Activated naive CD8-positive, alpha-beta T cell treated with anti-CD3 and anti-CD28 coated beads, Interleukin-2, amount 10 ng/mL, durations not matched to agents 7 days and 5 days (primary cell): ENCODE results near the gene SRSF10. TPM values are rescaled to one million over a fixed set of nuclear protein-coding genes. Genes with fewer than 3 reads are reported as not detected.
"Not testable (repeated sequence)": the region's sequence is repeated elsewhere in the genome, so short reads cannot be mapped to it uniquely, and the experiment has no call there.

Experiments
- ATAC-seq: fragments of 150-1000 bp; cut with Tn5 transposase; one replicate; pipeline ENCODE4 v1.10.0; 2021; ENCODE audit warnings: low read depth, moderate library complexity
- POLR2A ChIA-PET: fragments of 350-600 bp; sonication (Branson Sonifier 250); formaldehyde crosslinking; loops from one replicate; lab custom pipeline; 2021; ENCODE audit warnings: antibody characterized with exemption; lab: Charles Lee
- DNase-seq: peaks from one replicate; pipeline ENCODE4 v3.0.0; 2021
- H3K27ac Mint-ChIP-seq: one replicate; pipeline ENCODE4 v1.8.0; 2022; ENCODE audit warnings: mild to moderate bottlenecking, mixed read lengths
- H3K27me3 Mint-ChIP-seq: one replicate; pipeline ENCODE4 v1.8.0; 2022; ENCODE audit warnings: mild to moderate bottlenecking, moderate library complexity, mixed read lengths
- H3K36me3 Mint-ChIP-seq: one replicate; pipeline ENCODE4 v1.8.0; 2021; ENCODE audit warnings: mild to moderate bottlenecking, mixed read lengths
- H3K4me1 Mint-ChIP-seq: one replicate; pipeline ENCODE4 v1.8.0; 2021; ENCODE audit warnings: mixed read lengths
- H3K4me3 Mint-ChIP-seq: one replicate; pipeline ENCODE4 v1.8.0; 2022; ENCODE audit warnings: mild to moderate bottlenecking, moderate library complexity, mixed read lengths
- H3K9me3 Mint-ChIP-seq: one replicate; pipeline ENCODE4 v1.8.0; 2021; ENCODE audit warnings: mixed read lengths
- total RNA-seq, 2 experiments: library from RNA; stranded (reverse); gene quantifications; one replicate each; pipeline ENCODE4 v1.2.3, GENCODE V29; 2021

The SRSF10 gene
- total RNA-seq, 2 experiments from 2014 or later, result 202 to 223 TPM

DNA sequence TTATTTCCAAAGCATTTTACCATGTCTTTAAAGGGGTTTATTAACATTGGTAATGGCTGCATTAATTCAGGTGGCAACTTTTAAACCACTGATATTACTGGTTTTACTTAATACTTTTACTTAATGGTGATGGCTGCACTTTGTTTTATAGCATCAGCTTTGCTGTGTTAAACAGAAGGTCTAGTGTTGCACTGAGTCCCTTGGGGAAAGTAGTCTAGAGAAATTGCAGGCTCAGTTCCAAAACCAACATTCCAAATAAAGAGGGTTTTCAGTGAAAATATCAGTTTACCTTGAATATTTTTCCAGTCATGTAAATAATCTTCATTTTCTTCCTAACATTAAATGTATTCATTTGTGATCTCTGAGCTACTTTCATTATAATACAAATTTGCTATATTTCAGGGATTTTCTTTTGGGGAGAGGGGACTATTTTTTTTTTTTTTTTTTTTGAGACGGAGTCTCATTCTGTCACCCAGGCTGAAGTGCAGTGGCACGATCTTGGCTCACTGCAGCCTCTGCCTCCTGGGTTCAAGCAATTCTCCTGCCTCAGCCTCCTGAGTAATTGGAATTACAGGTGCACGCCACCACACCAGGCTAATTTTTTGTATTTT is 28.6 kb upstream of the SRSF10 start:
- POLR2A ChIA-PET, DNase-seq, H3K27ac Mint-ChIP-seq, H3K36me3 Mint-ChIP-seq, ATAC-seq, H3K4me1 Mint-ChIP-seq, H3K4me3 Mint-ChIP-seq, H3K9me3 Mint-ChIP-seq: not testable (repeated sequence)
- peaks cover 38% of the 10 kb centered on the region for H3K27me3 Mint-ChIP-seq

DNA sequence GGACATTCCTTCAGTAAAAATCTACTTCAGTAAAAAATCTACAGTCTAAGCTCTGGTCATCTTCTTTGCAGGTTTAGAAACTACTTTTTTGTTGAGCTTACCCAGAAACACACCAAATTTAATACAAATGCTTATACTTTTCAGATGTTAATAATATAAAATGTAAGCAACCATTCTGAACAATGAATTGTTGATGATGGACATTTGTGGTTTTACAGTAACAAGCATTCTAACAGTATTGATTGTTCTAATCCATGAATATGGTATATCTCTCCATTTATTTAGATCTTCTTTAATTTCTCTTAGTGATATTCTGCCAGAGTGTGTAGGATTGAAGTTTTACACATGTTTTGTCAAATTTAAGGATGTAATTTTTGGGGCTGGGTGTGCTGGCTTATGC is 27.0 kb upstream of the SRSF10 start:
- no peak overlapping the region for H3K4me3 Mint-ChIP-seq
- no peaks in the 10 kb centered on the region for H3K9me3 Mint-ChIP-seq
- H3K27ac Mint-ChIP-seq, result no peak overlapping the region
- H3K4me1 Mint-ChIP-seq, result no peaks in the 10 kb centered on the region
- DNase-seq, result no peak
- peaks cover 48% of the 10 kb centered on the region for H3K27me3 Mint-ChIP-seq
- no peak for ATAC-seq
- no peaks in the 10 kb centered on the region for H3K36me3 Mint-ChIP-seq
- POLR2A ChIA-PET, result no interaction called here

DNA sequence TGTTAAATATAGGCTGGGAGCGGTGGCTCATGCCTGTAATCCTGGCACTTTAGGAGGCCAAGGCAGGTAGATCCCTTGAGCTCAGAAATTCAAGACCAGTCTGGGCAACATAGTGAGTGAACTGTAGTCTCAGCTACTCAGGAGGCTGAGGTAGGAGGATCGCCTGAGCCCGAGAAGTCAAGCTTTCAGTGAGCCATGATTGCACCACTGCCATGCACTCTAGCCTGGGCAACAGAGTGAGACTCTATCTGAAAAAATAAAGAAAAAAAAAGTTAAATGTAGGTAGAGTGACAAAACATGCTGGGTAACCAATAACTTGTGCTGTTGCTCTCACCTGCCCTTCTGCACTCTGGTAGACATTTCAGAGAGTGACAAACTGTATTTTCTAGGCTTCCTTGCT is 25.0 kb upstream of the SRSF10 start:
- DNase-seq (no peak), ATAC-seq (no peak)
- Mint-ChIP-seq H3K27ac (no peak overlapping the region), H3K4me1 (no peaks in the 10 kb centered on the region), H3K4me3 (no peak overlapping the region), H3K36me3 (no peaks in the 10 kb centered on the region), H3K27me3 (peaks cover 44% of the 10 kb centered on the region), H3K9me3 (no peaks in the 10 kb centered on the region)
- POLR2A ChIA-PET, result interaction anchor here (0.6 kb wide), 1 partner anchor 1202 kb away, joined by 5 read pairs; no protein-coding TSS in a partner anchor

DNA sequence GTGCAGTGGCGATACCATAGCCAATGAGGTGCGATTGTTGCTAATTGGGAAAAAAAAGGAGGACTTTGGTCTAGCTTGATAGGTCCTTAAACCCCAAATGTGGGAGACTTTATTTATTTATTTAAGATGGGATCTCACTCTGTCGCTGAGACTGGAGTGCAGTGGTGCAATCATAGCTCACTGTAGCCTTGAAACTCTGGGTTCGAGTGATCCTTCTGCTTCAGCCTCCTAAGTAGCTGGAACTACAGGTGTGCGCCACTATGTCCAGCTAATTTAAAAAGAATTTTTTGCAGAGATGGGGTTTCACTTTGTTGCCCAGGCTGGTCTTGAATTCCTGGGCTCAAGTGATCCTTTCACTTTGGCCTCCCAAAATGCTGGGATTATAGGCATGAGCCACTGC is 24.0 kb upstream of the SRSF10 start:
- ATAC-seq (no peak), DNase-seq (no peak)
- Mint-ChIP-seq H3K27me3 (peaks cover 36% of the 10 kb centered on the region), H3K4me3 (no peak overlapping the region), H3K36me3 (no peaks in the 10 kb centered on the region), H3K9me3 (no peaks in the 10 kb centered on the region), H3K27ac (no peak overlapping the region), H3K4me1 (no peaks in the 10 kb centered on the region)
- POLR2A ChIA-PET, result interaction anchor here (0.6 to 1.3 kb wide), 2 partner anchors 45 to 181 kb away, joined by 3 to 5 read pairs; partner anchors contain the start of gene PNRC2

DNA sequence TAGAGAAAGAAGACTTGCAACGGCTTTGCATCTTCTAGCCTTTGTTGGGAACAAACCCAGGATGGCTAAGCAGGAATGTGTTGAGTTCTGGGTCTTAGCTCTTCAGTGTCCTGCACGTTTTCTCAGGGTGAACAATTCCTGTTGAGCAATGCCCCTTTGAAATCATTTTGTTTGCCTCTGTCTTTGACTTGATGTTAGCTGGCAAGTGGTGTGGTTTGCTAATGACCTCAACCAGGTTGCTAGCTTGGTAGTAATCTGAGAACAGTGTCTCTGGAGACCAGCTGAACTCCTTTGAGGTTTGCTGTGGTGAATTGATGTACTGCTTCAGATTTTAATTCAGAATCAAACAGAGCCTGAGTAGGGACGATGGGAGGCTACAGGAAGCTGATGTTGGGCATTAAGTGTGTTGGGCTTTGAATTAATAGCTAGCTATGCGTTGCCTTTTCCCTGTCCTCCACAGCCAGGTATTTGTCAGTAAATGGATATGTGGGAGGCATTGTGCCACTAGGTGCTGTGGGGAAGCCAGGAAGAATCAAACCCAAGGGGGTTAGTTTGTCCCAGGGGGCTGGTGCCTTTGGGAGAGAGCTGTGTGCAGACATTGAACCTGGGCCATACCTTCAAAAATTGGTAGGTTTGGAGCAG is 23.3 kb upstream of the SRSF10 start:
- POLR2A ChIA-PET, result interaction anchor here (0.6 to 1.3 kb wide), 2 partner anchors 44 to 180 kb away, joined by 3 to 5 read pairs; partner anchors contain the start of gene PNRC2
- no peaks in the 10 kb centered on the region for H3K36me3 Mint-ChIP-seq
- DNase-seq, result no peak
- H3K9me3 Mint-ChIP-seq, result no peaks in the 10 kb centered on the region
- ATAC-seq, result no peak
- peaks cover 2% of the 10 kb centered on the region for H3K4me1 Mint-ChIP-seq
- H3K27ac Mint-ChIP-seq, result no peak overlapping the region
- peaks cover 32% of the 10 kb centered on the region for H3K27me3 Mint-ChIP-seq
- no peak overlapping the region for H3K4me3 Mint-ChIP-seq

DNA sequence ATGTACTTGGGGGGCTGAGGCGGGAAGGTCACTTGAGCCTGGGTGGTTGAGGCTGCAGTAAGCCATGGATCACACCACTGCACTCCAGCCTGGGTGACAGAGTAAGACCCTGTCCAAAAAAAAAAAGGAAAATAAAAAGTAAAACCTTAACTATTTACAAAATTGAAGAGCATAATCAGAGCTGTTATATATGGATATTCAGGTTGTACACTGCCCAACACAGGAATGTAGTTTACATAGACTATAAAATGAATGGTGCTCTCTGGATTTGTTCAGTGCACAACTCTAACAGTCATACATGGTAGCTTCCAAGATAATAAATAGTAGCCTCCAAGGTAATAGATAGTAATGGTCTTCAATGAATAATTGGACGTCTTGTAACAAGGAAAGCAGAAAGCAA is 22.6 kb upstream of the SRSF10 start:
- H3K4me1 Mint-ChIP-seq, result peaks cover 2% of the 10 kb centered on the region
- POLR2A ChIA-PET, result interaction anchor here (0.7 kb wide), 1 partner anchor 1243 kb away, joined by 4 read pairs; no protein-coding TSS in a partner anchor
- H3K9me3 Mint-ChIP-seq, result no peaks in the 10 kb centered on the region
- ATAC-seq (no peak), DNase-seq (no peak)
- no peak overlapping the region for H3K4me3 Mint-ChIP-seq
- H3K36me3 Mint-ChIP-seq, result no peaks in the 10 kb centered on the region
- H3K27me3 Mint-ChIP-seq, result peaks cover 32% of the 10 kb centered on the region
- no peak overlapping the region for H3K27ac Mint-ChIP-seq

DNA sequence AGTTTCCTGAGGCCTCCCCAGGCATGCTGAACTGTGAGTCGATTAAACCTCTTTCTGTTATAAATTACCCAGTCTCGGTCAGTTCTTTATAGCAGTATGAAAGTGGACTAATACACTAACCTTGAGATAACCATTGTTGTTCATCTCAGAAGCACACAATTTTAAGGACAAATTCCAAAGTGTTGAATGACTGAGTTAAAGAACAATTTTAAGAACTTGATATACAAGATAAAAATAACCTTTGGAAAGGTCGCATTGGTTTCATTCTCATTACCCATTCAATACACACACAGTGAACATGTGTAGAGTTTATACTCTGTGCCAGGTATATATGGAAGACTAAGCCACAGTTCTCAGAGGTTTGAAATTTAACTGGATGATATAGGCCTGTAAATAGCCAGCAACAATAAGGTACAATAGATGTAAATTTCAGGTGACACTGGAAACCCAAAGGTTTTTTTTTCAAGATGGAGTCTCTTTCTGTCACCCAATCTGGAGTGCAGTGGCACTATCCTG is 19.1 kb upstream of the SRSF10 start:
- Mint-ChIP-seq H3K4me3 (no peak overlapping the region), H3K27me3 (peaks cover 18% of the 10 kb centered on the region), H3K9me3 (no peaks in the 10 kb centered on the region), H3K36me3 (no peaks in the 10 kb centered on the region), H3K4me1 (peaks cover 2% of the 10 kb centered on the region), H3K27ac (no peak overlapping the region)
- ATAC-seq (no peak), DNase-seq (no peak)
- POLR2A ChIA-PET, result no interaction called here

DNA sequence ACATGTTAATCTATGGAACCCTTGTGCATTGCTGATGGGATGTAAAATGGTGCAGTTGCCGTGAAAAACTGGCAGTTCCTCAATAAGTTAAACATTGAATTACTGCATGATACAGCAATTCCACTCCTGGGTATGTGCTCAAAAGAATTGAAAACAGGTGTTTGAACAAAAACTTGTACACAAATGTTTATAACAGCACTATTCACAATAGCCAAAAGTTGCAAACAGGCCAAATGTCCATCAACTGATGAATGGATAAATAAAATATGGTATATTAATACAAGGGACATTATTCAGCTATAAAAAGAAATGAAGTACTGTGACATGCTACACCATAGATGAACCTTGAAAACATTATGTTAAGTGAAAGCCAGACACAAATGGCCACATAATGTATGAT is 17.7 kb upstream of the SRSF10 start:
- Mint-ChIP-seq H3K27ac (no peak overlapping the region), H3K27me3 (peaks cover 11% of the 10 kb centered on the region), H3K4me3 (no peak overlapping the region), H3K36me3 (no peaks in the 10 kb centered on the region), H3K4me1 (peaks cover 2% of the 10 kb centered on the region), H3K9me3 (no peaks in the 10 kb centered on the region)
- POLR2A ChIA-PET, result no interaction called here
- DNase-seq (no peak), ATAC-seq (no peak)

DNA sequence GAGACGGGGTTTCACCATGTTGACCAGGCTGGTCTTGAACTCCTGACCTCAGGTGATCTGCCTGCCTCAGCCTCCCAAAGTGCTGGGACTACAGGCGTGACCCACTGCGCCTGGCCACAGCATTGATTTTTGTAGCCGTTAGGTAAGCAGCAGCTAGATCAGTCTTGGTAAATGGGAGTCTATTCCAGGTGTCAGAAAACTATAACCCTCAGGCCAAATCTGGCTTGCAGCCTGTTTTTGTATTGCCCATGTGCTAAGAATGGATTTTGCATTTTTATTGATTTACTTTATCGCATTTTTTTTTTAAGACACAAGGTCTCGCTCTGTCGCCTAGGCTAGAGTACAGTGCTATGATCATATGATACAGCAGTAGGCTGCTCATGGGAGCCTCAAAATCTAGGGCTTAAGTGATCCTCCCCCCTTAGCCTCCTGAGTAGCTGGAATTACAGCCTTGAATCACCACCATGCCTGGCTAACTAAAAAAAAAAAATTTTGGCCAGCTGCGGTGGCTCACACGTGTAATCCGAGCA is 16.6 kb upstream of the SRSF10 start:
- no peak overlapping the region for H3K4me3 Mint-ChIP-seq
- no peak overlapping the region for H3K27ac Mint-ChIP-seq
- POLR2A ChIA-PET, result no interaction called here
- H3K27me3 Mint-ChIP-seq, result peaks cover 6% of the 10 kb centered on the region
- peaks cover 2% of the 10 kb centered on the region for H3K4me1 Mint-ChIP-seq
- H3K9me3 Mint-ChIP-seq, result no peaks in the 10 kb centered on the region
- no peaks in the 10 kb centered on the region for H3K36me3 Mint-ChIP-seq
- no peak for ATAC-seq
- no peak for DNase-seq

DNA sequence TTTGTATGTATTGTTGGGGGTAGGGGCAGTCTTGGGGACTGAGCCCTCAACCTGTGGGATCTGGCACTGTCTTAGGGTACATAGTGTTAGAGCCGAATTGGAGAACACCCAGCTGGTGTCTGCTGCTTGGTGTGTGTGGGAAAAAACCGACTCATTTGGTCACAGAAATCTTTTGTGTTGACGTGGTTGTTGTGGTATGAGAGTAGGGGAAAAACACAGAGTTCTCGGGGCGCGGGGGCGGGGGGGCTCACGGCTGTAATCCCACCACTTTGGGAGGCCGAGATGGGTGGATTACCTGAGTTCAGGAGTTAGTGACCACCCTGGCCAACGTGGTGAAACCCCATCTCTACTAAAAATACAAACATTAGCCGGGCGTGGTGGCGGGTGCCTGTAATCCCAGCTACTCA is 15.3 kb upstream of the SRSF10 start:
- ATAC-seq, result no peak
- Mint-ChIP-seq H3K27me3 (peaks cover 5% of the 10 kb centered on the region), H3K36me3 (no peaks in the 10 kb centered on the region), H3K9me3 (no peaks in the 10 kb centered on the region), H3K4me3 (no peak overlapping the region), H3K27ac (no peak overlapping the region), H3K4me1 (peaks cover 2% of the 10 kb centered on the region)
- POLR2A ChIA-PET, result no interaction called here
- no peak for DNase-seq

DNA sequence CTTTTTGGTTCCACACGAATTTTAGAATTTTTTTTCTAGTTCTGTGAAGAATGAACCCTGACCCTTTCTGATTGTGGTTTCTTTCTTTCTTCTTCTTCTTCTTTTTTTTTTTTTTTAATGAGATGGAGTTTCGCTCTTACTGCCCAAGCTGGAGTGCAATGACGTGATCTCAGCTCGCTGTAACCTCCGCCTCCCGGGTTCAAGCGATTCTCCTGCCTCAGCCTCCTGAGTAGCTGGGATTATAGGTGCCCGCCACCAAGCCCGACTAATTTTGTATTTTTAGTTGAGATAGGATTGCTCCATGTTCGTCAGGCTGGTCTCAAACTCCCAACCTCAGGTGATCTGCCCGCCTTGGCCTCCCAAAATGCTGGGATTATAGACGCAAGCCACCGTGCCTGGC is 11.9 kb upstream of the SRSF10 start:
- not testable (repeated sequence) for H3K4me3 Mint-ChIP-seq, ATAC-seq, H3K27me3 Mint-ChIP-seq, H3K36me3 Mint-ChIP-seq, H3K4me1 Mint-ChIP-seq, DNase-seq, H3K9me3 Mint-ChIP-seq, H3K27ac Mint-ChIP-seq
- POLR2A ChIA-PET, result interaction anchor here (0.7 kb wide), 1 partner anchor 33 kb away, joined by 3 read pairs; no protein-coding TSS in a partner anchor

DNA sequence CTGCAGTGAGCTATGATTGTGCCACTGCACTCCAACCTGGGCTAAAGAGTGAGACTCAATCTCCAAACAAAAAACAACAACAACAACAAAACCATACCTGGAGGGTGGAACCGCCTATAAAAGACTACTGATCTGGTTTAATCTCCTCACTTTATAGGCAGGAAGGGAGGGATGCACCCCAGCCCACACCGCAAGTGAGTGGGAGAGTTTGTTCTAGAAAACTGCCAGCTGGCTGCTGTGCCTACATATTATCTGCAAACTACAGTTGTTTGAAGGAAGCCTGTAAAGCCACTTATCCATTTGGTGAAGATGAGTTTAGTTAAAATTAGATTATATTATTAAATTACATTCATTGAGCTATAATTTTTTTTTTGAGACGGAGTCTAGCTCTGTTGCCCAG is 9.1 kb upstream of the SRSF10 start:
- peaks cover 8% of the 10 kb centered on the region for H3K4me1 Mint-ChIP-seq
- no peak overlapping the region for H3K4me3 Mint-ChIP-seq
- POLR2A ChIA-PET, result interaction anchor here (0.7 to 1.7 kb wide), 5 partner anchors 9 to 1101 kb away, joined by 3 to 11 read pairs (median 5); partner anchors contain the start of genes PNRC2 and SRSF10
- H3K9me3 Mint-ChIP-seq, result no peaks in the 10 kb centered on the region
- H3K27ac Mint-ChIP-seq, result no peak overlapping the region
- peaks cover 5% of the 10 kb centered on the region for H3K27me3 Mint-ChIP-seq
- DNase-seq, result no peak
- no peak for ATAC-seq
- no peaks in the 10 kb centered on the region for H3K36me3 Mint-ChIP-seq

DNA sequence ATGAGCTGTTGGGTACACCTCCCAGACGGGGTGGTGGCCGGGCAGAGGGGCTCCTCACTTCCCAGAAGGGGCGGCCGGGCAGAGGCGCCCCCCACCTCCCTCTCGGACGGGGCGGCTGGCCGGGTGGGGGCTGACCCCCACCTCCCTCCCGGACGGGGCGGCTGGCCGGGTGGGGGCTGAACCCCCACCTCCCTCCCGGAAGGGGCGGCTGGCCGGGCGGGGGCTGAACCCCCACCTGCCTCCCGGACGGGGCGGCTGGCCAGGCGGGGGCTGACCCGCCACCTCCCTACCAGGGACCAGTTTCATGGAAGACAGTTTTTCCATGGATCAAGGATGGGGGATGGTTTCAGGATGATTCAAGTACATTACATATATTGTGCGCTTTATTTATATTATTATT is 6.9 kb upstream of the SRSF10 start:
- H3K27me3 Mint-ChIP-seq, H3K36me3 Mint-ChIP-seq, ATAC-seq, H3K4me3 Mint-ChIP-seq, H3K27ac Mint-ChIP-seq, POLR2A ChIA-PET, H3K4me1 Mint-ChIP-seq, H3K9me3 Mint-ChIP-seq, DNase-seq: not testable (repeated sequence)
